GM10847 (cell line): ENCODE results near the gene MYLK.

Experiments used
- POLR2A ChIP-seq: IDR thresholded peaks from 2 replicates; pipeline ENCODE4 v1.6.1; 2011; ENCODE audit not compliant: insufficient read length; ENCODE audit errors: extremely low read depth

MYLK gene

GRCh38 chr3:123696808-123697207, 187.3 kb downstream of the MYLK start:
- no peak for TF ChIP-seq POLR2A

GRCh38 chr3:123695731-123696640, 188.1 kb downstream of the MYLK start:
- no peak for TF ChIP-seq POLR2A

- no peak for TF ChIP-seq POLR2A
These were observed 189.0 kb downstream of the MYLK start for GRCh38 chr3:123695152-123695551.

- TF ChIP-seq POLR2A = no peak
These were observed 189.6 kb downstream of the MYLK start for GRCh38 chr3:123694366-123695087.

GRCh38 chr3:123693584-123694190, 190.4 kb downstream of the MYLK start:
- TF ChIP-seq POLR2A = no peak

- TF ChIP-seq POLR2A = no peak
These were observed 191.5 kb downstream of the MYLK start for GRCh38 chr3:123692671-123693070.

GRCh38 chr3:123692041-123692440, 192.1 kb downstream of the MYLK start:
- no peak for TF ChIP-seq POLR2A

- no peak for TF ChIP-seq POLR2A
These were observed 194.3 kb downstream of the MYLK start for GRCh38 chr3:123689831-123690230.

- no peak for TF ChIP-seq POLR2A
These were observed 195.8 kb downstream of the MYLK start for GRCh38 chr3:123688241-123688747.

GRCh38 chr3:123687286-123687685, 196.8 kb downstream of the MYLK start:
- no peak for TF ChIP-seq POLR2A

- no peak for TF ChIP-seq POLR2A
These were observed 197.9 kb downstream of the MYLK start for GRCh38 chr3:123686251-123686650.

- no peak for TF ChIP-seq POLR2A
These were observed 198.4 kb downstream of the MYLK start for GRCh38 chr3:123685780-123686179.

GRCh38 chr3:123684636-123685035, 199.5 kb downstream of the MYLK start:
- no peak for TF ChIP-seq POLR2A

GRCh38 chr3:123684209-123684608, 199.9 kb downstream of the MYLK start:
- no peak for TF ChIP-seq POLR2A

- TF ChIP-seq POLR2A = no peak
These were observed 200.5 kb downstream of the MYLK start for GRCh38 chr3:123683505-123684154.
